GM18502 (cell line): Measurements from ENCODE around the gene CHRM4.

Experiments used
- ATAC-seq: cut with Tn5 transposase; IDR thresholded peaks from one replicate; pipeline ENCODE4 v1.9.1; 2021; ENCODE audit warnings: mild to moderate bottlenecking; ENCODE audit not compliant: unreplicated experiment, poor library complexity

Gene CHRM4

DNA sequence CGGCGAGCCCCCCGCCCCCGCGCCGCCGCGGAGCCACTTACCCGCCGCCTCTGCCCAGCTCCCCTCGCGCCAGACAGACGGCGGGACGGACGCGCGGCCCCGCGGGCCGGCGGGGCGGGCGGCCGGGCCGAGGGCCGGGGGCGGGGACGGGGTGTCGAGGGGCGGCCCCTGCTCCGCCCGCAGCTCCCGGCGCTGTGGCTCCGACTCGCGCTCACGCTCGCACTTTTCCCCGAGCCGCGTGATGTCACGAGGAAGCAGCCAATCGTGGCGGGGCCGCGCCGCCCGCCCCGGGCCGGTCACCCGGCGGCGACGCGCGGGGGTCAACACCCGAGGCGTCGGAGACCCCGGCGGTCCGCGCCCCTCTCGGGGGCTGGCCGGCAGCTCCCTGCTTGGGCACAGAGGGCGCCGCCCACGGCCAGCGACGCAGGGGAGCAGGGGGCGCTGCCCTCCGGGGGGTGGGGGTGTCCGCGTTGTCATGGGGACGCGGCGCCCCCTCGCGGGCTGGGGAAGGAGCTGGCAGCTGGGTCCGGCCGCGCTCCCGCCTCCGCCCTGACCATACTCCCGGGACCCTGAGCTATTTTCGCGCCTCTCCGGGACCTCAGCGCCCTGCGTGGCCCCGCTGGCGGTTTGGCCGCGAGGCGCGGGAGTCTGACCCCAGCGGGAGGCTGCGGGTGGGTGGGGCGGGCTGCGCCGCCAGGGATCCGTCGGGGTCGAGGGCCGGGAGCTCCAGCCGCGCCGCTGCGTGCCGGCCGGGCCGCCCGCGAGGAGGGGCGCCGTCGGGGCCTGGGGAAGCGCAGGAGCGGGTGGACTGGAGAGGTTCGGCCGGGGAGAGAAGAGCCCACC, at the start of gene CHRM4:
TSS of gene CHRM4 (minus strand) at position 199 of the 843 bp plus-strand sequence. CDS start 5,219 bp downstream, outside the sequence.
- peak; percentile 27 for ATAC-seq

DNA sequence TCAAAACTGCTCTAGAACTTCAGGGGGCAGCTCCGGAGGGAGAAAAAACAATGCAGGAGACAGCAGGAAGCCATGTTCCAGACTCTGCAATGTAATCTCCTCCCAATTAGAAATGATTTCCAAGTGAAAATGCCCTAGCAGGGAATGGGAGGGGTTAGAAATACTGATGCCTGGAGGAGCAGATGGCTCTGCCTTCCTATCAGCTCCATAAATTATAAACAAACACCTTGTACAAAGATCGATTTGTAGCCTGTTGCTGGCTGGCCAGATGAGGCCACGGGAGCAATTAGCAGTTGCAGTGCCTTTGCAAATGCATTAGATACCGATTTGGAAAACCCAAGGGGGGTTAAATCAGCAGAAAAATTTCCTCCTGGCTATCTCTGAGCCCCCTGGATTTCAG, 46.6 kb upstream of the CHRM4 start:
- no peak for ATAC-seq

DNA sequence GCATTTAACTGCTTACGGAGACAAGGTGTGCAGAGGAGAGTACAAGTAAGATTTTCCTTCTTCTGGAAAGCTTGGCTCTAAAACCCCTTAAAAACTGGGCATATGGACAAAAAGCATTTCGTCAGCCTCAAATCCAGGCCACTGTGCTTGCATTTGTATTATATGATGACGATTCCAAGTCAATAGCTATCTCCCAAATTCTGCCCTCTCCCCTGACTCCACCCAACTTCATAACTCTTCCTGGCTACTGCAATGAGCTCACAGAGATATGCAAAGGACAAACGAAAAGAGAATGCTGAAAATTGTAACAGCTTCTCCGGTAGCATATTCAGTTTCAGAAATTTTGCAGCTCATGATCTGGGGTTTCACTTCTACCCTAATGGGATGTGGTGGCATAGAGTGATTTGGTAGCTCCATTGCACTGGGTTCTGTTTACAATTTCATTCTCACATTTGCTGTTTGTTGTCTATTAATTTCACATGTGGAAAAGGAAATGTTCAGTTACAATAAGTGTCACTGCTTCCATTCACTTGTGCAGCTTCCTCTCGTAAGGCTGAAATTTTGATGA, 45.6 kb upstream of the CHRM4 start:
- ATAC-seq: no peak

DNA sequence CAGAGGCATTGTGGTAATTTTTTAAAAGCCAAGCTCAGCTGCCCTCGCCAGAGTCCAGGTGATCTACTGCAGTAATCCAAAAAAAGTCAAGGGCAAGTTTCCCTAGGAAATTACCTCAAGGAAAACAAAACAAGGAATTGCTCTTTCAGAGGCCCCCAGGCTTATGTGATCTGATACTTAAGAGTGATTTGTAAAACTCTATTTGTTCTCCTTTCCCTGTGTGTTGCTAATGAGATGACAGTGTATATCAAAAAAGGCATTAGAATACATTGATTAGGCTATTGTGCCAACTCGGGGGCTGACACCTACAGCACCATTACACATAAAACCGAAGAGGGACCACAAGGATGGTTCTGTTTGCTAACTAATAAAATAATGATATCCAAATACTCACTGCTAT, 44.5 kb upstream of the CHRM4 start:
- ATAC-seq: no peak

DNA sequence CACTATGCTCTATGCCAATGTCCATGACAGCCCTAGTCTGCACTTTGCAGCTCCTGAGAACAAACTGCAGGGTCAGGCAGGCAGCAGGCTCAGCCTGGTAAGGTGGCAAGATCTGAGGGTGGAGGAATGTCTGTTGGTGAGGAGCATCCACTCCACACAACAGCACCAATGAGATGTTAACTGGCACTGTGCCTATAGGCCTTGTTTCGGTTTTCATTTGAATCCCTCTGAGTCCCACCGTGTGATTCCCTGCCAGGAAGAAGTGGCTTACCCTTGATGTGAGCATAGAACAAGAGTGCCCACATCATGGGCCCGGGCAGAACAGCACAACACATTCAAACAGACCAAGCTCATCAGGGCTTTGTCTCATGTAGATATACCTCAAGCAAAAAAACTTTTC, 44.1 kb upstream of the CHRM4 start:
- ATAC-seq: no peak

DNA sequence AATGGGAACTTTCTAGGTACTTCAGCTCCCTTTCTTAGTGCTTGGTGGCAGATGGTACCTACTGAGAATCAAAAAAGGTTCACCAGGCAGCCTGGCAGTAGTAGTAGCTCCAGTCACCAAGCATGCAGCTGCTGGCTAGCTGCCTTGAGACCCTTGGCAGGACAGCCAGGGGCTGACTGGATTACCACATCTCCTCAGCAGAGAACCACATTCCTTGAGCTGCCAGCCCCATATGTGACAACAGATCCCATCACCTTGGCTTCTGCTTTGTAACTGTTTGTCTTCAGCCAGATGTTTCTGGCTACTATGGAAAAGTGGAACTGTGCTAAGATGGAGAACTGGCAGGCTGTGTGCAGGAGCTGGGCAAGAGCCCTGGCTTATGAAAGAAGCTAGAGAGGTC, 39.6 kb upstream of the CHRM4 start:
- ATAC-seq: no peak

DNA sequence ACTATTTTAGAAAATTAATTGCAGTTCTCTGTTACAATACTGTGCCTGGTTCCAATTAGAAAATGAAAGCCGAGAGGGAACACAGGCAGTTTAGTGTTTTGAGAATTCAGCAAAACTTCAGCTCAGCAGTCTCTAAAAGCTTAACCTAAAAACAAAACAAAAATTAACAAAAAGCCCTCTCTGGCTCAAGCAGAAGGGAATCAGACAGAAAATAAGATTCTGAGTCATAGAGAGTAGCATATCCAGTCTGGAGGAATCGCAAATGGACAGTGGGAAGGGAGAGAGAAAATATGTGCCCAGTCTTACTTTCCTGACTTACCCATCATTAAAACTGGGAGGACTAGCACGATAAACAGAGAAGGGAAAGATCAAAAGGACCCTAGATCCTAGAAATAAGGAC, 38.1 kb upstream of the CHRM4 start:
- ATAC-seq: no peak

DNA sequence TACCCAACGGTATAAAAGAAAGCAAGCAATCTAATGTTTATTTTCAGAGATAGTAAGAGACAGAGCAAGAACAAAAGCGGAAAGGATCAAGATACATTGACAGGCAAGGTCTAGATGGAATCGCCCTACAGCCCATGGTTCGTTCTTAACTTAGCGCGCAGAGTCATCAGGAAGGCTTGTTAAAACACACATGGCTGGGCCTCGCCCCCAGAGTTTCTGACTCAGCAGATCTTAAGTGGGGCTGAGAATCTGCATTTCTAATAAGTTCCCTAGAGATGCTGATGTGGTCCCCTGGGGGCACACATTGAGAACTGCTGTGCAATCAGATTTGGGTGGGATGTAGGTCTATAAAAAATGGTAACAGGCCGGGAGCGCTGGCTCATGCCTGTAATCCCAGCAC, 35.8 kb upstream of the CHRM4 start:
- ATAC-seq: no peak

DNA sequence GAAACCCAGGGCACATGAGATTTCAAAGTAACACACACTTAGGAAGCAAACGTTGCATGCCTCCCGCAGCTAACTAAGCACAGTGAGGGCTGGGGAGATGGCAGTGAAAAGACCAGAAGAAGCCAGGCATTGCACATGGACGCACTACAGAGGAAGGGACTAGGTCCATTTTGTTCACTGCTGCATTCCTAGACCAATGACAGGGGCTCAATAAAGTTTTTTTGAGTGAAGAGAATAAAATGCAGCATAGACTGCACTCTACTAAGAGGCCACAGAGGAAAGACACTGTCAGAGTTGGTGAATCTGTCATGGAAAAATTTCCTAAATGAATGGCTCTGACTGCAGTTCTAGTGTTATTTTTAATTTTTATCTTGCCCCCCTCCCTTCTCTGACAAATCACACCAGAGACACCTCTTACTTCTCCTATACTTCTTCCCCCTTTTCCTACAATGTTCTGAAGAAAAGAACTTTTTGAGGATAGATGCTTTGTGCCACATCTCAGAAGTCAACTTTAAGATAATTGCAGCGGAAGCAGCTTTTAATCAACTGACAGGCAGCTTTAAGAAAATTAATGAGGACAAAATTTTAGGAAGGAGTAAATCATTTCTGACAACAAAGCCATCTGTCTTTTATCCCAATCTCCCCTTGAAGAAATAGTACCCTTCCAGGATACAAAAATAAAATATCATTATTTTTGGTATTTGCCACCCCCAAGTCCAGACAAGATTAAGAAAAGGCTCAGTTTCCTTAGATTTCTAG, 34.8 kb upstream of the CHRM4 start:
- no peak for ATAC-seq

DNA sequence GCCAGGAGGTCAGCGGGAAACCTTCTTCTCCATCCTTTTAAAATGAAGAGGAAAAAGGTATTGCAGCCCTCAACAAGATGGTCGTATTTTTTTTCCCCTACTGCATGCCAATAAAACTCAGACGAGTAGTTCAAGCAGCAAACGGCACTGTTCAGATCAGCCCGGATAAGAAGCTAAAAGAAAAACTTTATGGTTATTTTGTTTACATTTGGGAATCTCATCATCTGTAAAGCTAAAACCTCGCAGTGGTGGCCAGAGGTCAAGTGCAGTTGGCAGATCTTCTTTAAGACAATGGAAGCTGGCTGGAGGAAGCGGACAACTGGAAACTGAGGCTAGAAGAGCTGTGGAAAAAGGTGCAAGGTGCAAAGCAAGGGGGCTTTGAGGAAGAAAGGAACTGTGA, 31.0 kb upstream of the CHRM4 start:
- ATAC-seq: no peak

DNA sequence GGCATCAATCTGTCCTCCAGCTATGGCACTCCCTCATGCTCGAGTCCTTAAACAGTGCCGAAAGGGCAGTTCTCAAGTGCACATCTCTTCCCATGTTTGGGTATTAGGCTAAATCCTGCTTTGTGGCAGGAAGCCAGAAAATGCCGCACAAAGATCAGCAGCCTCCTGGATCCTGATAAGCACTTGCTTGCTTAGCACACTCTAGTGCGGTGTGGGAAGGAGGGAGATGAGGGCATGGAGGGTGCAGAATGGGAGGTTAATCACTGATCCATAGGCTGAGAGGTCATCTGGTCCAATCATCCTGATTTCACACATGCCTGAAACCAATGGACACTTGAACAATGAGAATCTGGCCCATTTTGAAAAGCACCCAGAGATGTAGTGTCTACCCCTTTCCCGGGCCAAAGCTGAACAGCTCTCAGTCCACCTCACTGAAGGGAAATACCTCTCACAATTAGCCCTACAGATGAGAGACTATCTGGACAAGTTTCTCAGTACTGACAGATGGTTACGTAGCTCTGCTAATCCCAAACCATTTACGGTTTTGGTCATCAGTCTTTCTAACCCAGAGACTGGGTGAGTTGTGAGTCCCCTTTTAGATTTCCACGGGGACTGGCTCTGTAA, 29.8 kb upstream of the CHRM4 start:
- ATAC-seq: no peak

DNA sequence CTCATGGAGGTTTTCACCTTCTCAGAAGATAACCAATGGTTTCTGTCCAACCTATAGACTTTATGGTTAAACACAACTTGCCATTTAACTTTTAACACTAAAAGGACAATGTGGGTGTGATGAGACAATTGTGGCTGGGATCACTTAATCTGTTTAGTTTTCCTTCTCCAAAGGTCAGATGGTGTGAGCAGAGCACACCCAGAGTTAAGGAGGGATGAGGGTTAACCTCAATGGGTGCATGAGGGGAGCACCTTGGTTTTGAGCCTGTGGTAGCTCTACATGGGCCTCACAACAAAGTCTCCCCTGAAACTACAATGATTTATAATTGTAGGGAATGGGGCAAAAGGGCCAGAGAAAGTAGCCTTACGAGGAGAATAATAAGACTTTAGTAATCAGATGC, 28.9 kb upstream of the CHRM4 start:
- no peak for ATAC-seq

DNA sequence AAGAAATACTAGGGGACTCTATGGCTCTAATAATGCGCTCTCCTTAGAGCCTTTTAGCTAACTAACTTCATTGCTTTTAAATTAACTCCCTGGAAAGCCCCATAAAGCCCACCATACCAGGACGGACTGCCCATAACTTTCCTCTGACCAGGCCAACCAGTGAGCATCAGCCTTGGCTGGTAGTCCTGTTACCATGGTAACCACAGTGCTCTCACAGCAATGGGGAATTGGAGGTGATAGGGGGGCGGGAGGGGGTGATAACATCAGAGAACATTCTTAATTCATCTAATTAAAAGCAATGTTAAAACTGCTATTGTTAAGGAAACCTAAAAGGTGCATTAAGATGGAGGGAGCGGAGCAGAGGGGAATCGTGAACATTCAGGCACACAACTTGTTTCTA, 27.2 kb upstream of the CHRM4 start:
- ATAC-seq: no peak

DNA sequence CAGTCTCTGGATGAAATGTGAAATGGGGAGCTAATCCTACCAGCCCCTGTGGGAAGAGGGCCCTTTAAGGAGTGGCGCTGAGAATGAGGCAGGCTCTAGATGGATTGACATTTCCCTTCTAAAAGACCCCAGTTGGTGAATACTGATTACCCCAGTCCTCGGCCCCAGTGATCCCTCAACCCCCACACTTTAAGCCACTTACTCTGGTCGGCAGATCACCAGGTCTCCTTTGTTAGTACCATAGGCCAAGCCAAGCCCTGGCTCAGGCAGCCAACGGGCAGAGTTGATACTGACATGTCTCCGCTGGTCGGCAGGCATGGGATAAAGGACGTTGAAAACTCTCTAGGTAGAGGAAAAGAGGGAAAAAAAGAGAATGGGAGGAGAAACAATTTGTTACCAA, 26.1 kb upstream of the CHRM4 start:
- no peak for ATAC-seq

DNA sequence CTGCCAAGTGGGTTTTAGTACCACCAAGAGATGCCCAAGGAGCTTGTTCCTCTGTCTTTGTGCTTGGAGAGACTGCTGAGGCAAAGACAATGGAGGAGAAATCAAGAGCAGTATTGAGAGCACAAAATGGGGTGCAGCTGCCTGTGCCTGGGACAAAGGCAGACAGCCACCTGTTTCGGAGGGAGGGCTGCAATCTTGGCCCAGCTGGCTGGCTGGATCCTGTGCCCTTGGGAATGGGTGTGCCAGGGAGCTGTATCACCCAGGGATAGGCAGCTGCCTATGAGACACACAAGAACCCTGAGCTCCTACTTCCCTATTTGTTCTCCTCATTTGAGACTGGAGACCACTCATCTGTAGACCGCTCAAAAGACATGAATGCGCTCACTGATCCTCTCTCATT, 23.3 kb upstream of the CHRM4 start:
- no peak for ATAC-seq

DNA sequence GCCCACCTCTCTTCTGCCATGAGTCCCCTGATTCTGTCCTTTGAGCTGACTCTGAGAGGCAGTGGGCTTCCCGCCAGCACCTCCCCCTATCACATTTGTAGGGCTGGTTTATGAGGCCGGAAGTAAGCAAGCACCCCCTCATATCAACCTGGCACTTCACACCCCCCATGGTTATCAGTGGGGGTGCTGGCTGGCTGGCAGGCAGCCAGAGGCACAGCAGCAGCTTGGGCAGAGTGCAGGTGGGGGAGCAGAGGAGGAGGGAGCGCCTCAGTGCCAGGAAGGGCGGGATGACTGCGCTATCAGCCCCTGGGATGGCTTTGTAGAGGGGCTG, 22.9 kb upstream of the CHRM4 start:
- ATAC-seq: no peak

DNA sequence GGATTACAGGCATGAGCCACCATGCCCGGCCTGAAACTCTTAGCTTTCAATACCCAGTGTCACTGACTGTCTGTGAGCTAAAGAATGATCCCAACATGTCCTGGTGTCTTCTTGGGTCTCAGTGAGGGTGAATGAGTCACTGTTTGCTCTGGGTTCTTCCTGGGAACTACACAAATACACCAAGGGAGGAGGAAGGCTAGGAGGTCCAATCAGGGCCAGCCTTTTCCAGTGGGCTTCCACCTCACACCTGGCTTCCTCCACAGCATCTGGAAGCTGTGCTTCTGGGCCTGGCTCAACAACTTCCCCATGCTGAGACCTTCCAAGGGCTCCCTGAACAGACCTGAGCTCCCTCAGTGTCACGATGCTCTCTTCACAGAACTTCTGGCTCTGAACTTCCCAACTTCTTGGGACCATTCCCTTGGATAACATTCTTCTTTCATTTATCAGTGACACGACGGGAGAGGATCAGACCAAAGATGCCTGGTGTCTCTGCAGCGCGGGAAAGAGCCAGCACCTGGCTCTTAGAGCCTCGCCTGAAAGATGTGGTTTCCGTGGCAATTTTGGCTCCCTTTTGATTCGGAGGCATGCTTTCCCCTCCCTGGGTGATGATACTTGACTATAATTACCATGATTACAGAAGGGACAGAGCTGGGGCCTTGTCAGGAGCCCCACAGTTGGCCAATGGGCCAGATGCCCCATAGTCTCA, 22.3 kb upstream of the CHRM4 start:
- ATAC-seq: no peak

DNA sequence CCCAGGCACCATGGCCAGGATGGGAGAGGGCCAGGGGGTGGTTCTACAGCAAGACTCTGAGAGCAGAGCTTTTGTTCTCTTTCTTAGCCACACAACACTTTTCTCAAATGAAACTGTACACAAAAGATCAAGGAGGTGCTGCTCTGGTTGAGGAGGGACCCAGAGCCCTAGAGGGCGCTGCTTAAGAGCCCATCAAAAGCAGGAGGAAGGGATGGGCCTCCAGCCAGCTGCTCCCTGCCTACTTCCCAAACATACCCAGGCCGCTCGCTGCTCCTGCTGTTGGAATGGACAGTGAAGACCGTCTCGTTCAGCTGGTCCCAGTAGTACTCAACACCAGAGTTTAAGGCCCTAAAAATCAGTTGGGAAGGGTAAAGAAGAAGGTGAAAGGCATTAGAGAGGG, 18.4 kb upstream of the CHRM4 start:
- no peak for ATAC-seq

DNA sequence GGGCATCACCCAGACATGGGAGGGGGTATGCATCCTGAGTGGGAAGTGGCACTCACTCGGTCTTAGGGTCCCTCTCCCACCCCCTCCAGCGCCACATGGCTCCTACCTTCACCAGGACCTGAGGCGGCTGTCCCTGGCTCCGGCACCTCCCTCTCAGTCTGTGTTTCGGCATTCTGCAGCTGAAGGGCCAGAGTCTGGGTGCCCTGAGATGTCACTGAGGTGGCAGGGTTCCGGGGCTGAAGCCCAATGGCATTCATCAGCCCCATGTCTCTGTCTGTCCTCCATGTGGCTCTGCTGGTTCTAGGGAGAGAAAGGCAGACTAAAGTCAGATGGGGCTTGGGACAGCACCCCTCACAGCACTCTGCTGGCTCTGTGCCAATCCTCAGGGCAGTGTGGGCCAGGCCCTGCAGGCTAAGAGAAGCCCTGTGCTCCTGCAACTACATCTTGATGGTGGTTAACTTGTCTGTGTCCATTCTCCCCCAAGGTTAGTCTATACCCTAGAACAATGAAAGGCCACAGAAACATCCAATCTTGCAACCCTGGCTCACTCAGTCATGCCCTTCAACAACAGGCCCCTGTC, 16.9 kb upstream of the CHRM4 start:
- no peak for ATAC-seq

DNA sequence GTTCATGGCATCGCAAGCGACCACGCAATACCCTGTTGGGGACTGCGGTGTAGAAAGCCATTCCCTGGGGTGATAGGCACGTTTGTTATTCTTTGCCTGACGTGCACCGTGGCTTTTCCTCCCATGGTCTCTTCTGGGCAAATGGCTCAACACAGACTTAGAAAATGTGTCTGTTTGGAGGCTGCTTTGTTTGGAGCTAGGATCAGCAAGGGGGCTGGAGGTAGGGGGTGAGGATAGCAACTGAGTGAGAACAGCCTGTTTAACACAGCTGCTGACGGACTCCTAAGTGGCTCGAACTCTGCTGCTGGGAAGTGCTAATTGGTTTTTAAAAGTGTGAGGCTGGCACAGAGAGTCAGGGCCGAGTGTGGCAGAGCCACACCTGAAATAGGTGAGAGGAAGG, 16.1 kb upstream of the CHRM4 start:
- ATAC-seq: no peak
